ENCODE results near the gene CEMP1. TPM values are rescaled to one million over a fixed set of nuclear protein-coding genes. Genes with fewer than 3 reads are reported as not detected.

Gene CEMP1
- total RNA-seq, 1 donor from 2014 or later = not detected

GRCh38 chr16:2531696-2532493 lies 687 bp upstream of the CEMP1 start:
- Histone ChIP-seq H3K4me3 (ENCODE audit: low read depth, low read length) (peak overlapping the region; percentile 80), H3K27me3 (ENCODE audit: control insufficient read depth, insufficient read depth, low read length) (no peaks in the 10 kb centered on the region), H3K36me3 (ENCODE audit: control insufficient read depth, insufficient read depth, low read length) (peaks cover 8% of the 10 kb centered on the region)
- peak; percentile 89 for DNase-seq (ENCODE audit: low read depth)
- no peak for FAIRE-seq
- TF ChIP-seq CTCF (IDR thresholded peaks at IDR 0.05; ENCODE audit: insufficient read depth, low read length, severe bottlenecking) = no peak

GRCh38 chr16:2530629-2531318 lies 434 bp downstream of the CEMP1 start:
- no peaks in the 10 kb centered on the region for H3K27me3 ChIP-seq (ENCODE audit: control insufficient read depth, insufficient read depth, low read length)
- H3K36me3 ChIP-seq (ENCODE audit: control insufficient read depth, insufficient read depth, low read length) = peaks cover 8% of the 10 kb centered on the region
- no peak overlapping the region for H3K4me3 ChIP-seq (ENCODE audit: low read depth, low read length)
- FAIRE-seq (no peak), DNase-seq (ENCODE audit: low read depth) (no peak)
- TF ChIP-seq CTCF (IDR thresholded peaks at IDR 0.05; ENCODE audit: insufficient read depth, low read length, severe bottlenecking) = no peak

DNA sequence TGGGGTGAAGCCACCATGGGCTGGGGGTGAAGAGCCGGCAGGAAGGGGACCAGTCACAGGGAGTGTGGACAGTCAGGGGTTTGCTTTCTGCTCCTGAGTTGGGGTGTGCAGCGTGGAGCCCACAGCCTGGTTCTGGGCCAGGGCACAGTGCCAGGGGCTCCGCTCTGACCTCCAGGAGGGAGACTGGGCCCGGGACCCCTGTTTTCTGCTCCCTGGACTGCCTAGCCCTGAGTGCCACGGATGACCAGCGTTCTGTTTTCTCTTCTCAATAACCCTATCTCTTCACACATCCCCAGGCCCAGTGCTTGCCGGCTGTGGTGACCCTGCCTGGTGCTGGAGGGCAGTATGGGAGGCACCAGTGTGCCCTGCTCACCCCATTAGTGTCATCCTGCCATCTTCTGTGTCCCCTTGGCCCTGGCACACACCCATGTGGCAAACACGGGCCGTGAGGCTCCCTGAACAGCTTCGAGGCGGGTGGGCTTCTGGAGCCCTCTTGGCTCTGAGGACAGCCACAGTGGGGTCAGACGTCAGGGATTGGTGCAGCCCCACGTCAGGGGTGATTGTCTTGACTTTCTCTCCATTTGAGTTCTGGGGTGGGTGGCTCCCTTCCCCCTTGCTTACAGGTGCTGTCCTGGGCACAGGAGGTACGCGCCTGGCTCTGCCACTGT lies 1.1 kb downstream of the CEMP1 start:
- no peak for DNase-seq (ENCODE audit: low read depth)
- H3K27me3 ChIP-seq (ENCODE audit: control insufficient read depth, insufficient read depth, low read length) = no peaks in the 10 kb centered on the region
- peak; percentile 66 for FAIRE-seq
- H3K4me3 ChIP-seq (ENCODE audit: low read depth, low read length) = no peak overlapping the region
- H3K36me3 ChIP-seq (ENCODE audit: control insufficient read depth, insufficient read depth, low read length) = peaks cover 8% of the 10 kb centered on the region
- no peak for TF ChIP-seq CTCF (IDR thresholded peaks at IDR 0.05; ENCODE audit: insufficient read depth, low read length, severe bottlenecking)

GRCh38 chr16:2529061-2529931 lies 1.9 kb downstream of the CEMP1 start:
- FAIRE-seq (peak; percentile 83), DNase-seq (ENCODE audit: low read depth) (no peak)
- H3K4me3 ChIP-seq (ENCODE audit: low read depth, low read length) = no peak overlapping the region
- no peaks in the 10 kb centered on the region for H3K27me3 ChIP-seq (ENCODE audit: control insufficient read depth, insufficient read depth, low read length)
- no peak for TF ChIP-seq CTCF (IDR thresholded peaks at IDR 0.05; ENCODE audit: insufficient read depth, low read length, severe bottlenecking)
- H3K36me3 ChIP-seq (ENCODE audit: control insufficient read depth, insufficient read depth, low read length) = peaks cover 12% of the 10 kb centered on the region

Data from bronchial epithelial cell (primary cell).